PC-9 (cell line): ENCODE results near the gene PLXND1. TPM values are rescaled to one million over a fixed set of nuclear protein-coding genes. Genes with fewer than 3 reads are reported as not detected.
A peak's percentile ranks its signal among the peaks of the same experiment; 100 is the strongest.

Experiments
- BruUV-seq: library from RNA; stranded (reverse); fragments of 400-500 nt; replicated peaks from 2 replicates; lab custom pipeline; 2021; lab: Mats Ljungman, UMichigan
- CTCF ChIA-PET: fragments of 300-600 bp; sonication (Branson Sonifier 250); formaldehyde crosslinking; loops from one replicate; lab custom pipeline; 2022; ENCODE audit warnings: antibody characterized with exemption; lab: Charles Lee
- POLR2A ChIA-PET: fragments of 300-600 bp; sonication (Branson Sonifier 250); formaldehyde crosslinking; loops from one replicate; lab custom pipeline; 2022; ENCODE audit warnings: antibody characterized with exemption; ENCODE audit not compliant: unreplicated experiment; lab: Charles Lee
- DNase-seq, 2 experiments: peaks; one replicate each; pipeline versions ENCODE4 v3.0.0 to v3.0.0-alpha.2; 2015 to 2022; ENCODE audit warnings: mixed read lengths in 1 of 2
- H2AFZ ChIP-seq: fragments of 200-600 bp; sonication (generic); 2 replicates; pipeline ENCODE4 v1.8.1; 2017; ENCODE audit warnings: antibody characterized with exemption
- H3F3A ChIP-seq: fragments of 200-600 bp; sonication (generic); 2 replicates; pipeline ENCODE4 v1.8.1; 2017; ENCODE audit warnings: antibody characterized with exemption, mild to moderate bottlenecking, low read depth; ENCODE audit not compliant: insufficient read depth
- H3K27ac ChIP-seq: fragments of 200-600 bp; sonication (generic); 2 replicates; pipeline ENCODE4 v1.6.1; 2016; ENCODE audit warnings: mixed run types
- H3K27me3 ChIP-seq: fragments of 200-600 bp; sonication (generic); 2 replicates; pipeline ENCODE4 v1.6.1; 2016; ENCODE audit warnings: low read depth, mixed run types; ENCODE audit not compliant: insufficient read depth
- H3K36me3 ChIP-seq: fragments of 200-600 bp; sonication (generic); 2 replicates; pipeline ENCODE4 v1.6.1; 2016; ENCODE audit warnings: low read depth, mixed run types
- H3K4me1 ChIP-seq: fragments of 200-600 bp; sonication (generic); replicated peaks from 2 replicates; pipeline ENCODE4 v1.6.1; 2016; ENCODE audit warnings: mixed run types; ENCODE audit not compliant: insufficient read depth
- H3K4me2 ChIP-seq: fragments of 200-600 bp; sonication (generic); 2 replicates; pipeline ENCODE4 v1.6.1; 2017; ENCODE audit warnings: mixed run types
- H3K4me3 ChIP-seq: fragments of 200-600 bp; sonication (generic); 2 replicates; pipeline ENCODE4 v1.6.1; 2016; ENCODE audit warnings: mixed run types
- H3K79me2 ChIP-seq: fragments of 200-600 bp; sonication (generic); 2 replicates; pipeline ENCODE4 v1.6.1; 2017; ENCODE audit warnings: low read depth, mixed run types
- H3K9me2 ChIP-seq: fragments of 200-600 bp; sonication (generic); 2 replicates; pipeline ENCODE4 v1.8.1; 2017; ENCODE audit warnings: mild to moderate bottlenecking; ENCODE audit not compliant: insufficient read depth
- H3K9me3 ChIP-seq: fragments of 200-600 bp; sonication (generic); 2 replicates; pipeline ENCODE4 v1.8.1; 2016; ENCODE audit warnings: low read depth; ENCODE audit not compliant: insufficient read depth
- H4K20me1 ChIP-seq: fragments of 200-600 bp; sonication (generic); 2 replicates; pipeline ENCODE4 v1.8.1; 2017; ENCODE audit not compliant: insufficient read depth
- EZH2 ChIP-seq: fragments of 200-600 bp; sonication (generic); IDR thresholded peaks from 2 replicates; pipeline ENCODE4 v1.8.0; 2017; ENCODE audit warnings: antibody characterized with exemption, low read depth
- intact Hi-C: fragments of 100-400 bp; cut with micrococcal nuclease; formaldehyde crosslinking; loops from one replicate; pipeline ENCODE4 v1.10.0; 2022; ENCODE audit not compliant: unreplicated experiment
- total RNA-seq: library from RNA; stranded (reverse); gene quantifications from 2 replicates; pipeline ENCODE4 v1.2.3, GENCODE V29; 2021
- TF ChIP-seq, protein P1 (sequence below): fragments of 200-600 bp; sonication (generic); conservative IDR thresholded peaks from 2 replicates; pipeline ENCODE4 v1.6.1; 2017; ENCODE audit warnings: mixed run types, antibody characterized with exemption, mild to moderate bottlenecking, moderate library complexity

PLXND1 gene
- total RNA-seq, 1 experiment from 2014 or later, result 44.4 TPM

DNA sequence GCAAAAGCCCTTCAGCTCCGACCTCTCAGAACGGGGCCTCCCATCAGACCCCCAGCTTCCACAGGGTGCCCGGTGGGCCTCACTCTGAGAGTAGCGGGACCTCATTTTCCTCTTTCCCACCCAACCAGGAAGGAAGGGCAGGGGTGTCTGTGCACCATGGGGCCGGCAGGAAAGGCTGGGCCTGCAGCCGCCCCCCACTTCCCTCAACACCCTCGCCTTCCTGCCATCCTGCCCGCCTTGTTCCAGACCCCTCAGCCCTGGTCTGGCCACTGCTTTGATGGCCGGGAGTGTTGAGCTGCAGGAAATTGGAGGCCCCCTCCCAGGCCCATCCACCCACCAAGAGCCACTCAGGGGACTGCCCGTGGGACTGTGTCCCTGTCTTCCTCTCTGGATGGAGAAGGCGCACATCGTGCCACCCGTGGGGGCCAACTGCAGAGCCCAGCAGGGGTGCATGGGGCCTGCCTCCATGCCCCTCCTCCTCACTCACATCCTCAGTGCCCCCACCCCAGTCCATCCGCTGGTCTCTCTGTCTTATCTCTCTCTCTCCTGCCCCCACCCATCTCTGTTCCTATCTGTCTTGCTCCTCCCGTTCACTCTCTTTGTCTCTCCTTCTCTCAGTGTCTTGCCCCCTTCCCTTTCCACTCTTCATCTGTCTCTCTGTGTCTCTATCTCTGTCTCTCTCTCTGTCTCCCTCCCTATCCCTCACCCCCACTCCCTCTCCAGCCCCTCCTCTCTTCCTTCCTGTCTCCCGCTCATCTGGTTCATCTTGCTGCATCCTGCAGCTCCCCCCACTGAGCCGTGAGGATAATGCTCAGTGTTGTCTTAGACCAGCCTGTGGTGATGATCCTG lies 1.8 kb upstream of the PLXND1 start:
- Histone ChIP-seq H4K20me1 (peaks cover 8% of the 10 kb centered on the region), H3K9me2 (no peaks in the 10 kb centered on the region), H3K27ac (no peak overlapping the region), H2AFZ (no peak overlapping the region), H3K27me3 (peaks cover 9% of the 10 kb centered on the region; the same call in 1 of the 2 replicates), H3F3A (peaks cover 20% of the 10 kb centered on the region; the same call in 1 of the 2 replicates), H3K9me3 (no peaks in the 10 kb centered on the region), H3K79me2 (peaks cover 16% of the 10 kb centered on the region), H3K36me3 (no peaks in the 10 kb centered on the region), H3K4me1 (peaks cover 22% of the 10 kb centered on the region), H3K4me3 (no peak overlapping the region), H3K4me2 (no peak overlapping the region)
- POLR2A ChIA-PET, result no interaction called here
- TF ChIP-seq, protein P1, sequence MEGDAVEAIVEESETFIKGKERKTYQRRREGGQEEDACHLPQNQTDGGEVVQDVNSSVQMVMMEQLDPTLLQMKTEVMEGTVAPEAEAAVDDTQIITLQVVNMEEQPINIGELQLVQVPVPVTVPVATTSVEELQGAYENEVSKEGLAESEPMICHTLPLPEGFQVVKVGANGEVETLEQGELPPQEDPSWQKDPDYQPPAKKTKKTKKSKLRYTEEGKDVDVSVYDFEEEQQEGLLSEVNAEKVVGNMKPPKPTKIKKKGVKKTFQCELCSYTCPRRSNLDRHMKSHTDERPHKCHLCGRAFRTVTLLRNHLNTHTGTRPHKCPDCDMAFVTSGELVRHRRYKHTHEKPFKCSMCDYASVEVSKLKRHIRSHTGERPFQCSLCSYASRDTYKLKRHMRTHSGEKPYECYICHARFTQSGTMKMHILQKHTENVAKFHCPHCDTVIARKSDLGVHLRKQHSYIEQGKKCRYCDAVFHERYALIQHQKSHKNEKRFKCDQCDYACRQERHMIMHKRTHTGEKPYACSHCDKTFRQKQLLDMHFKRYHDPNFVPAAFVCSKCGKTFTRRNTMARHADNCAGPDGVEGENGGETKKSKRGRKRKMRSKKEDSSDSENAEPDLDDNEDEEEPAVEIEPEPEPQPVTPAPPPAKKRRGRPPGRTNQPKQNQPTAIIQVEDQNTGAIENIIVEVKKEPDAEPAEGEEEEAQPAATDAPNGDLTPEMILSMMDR, result no peak
- TF ChIP-seq EZH2, result no peak
- DNase-seq, result no peak
- BruUV-seq, result no TSS peak
- CTCF ChIA-PET, result interaction anchor here (1.6 kb wide), 1 partner anchor 118 kb away, joined by 4 read pairs; no protein-coding TSS in a partner anchor
- intact Hi-C loops, result loop anchor here (1.0 kb wide), 1 partner anchor 118 kb away; no protein-coding TSS in a partner anchor

DNA sequence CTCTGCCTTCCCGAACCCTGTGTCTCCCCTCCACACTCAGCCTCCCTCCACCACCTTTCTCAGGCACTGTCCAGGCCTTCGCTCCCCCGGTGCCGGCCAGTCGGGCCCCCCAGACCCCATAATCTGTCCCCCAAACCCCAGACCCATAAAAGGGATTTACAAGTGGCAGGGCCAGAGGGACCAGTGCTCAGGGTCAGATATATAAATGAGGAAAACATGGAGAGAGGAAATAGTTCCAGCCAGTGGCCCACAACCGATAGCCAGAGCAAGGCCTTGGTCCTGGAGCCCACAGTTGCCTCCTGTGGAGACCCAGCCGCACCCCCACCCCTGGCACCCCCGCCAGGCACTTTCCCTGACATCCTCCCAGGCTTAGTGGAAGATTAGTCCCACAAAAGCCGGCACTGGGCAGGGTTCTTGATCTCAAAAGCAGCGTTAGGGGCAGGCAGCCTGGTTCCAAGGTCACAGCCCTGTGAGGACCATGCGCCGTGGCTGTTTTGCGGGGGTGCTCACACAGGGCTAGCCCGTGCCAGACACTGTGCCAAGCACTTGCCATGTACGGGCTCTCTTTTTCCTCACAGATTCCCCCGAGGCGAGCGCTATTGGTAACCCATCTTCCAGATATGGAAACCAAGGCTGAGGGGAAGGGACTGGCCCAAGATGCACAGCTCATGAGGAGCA lies 1.1 kb upstream of the PLXND1 start:
- TF ChIP-seq, protein P1, result no peak
- peaks cover 29% of the 10 kb centered on the region for H3K4me1 ChIP-seq
- peaks cover 23% of the 10 kb centered on the region for H3K79me2 ChIP-seq
- TSS peak; percentile 66 for BruUV-seq
- CTCF ChIA-PET, result no interaction called here
- no peak for DNase-seq
- H3K9me3 ChIP-seq, result no peaks in the 10 kb centered on the region
- POLR2A ChIA-PET, result no interaction called here
- no peak overlapping the region for H3K27ac ChIP-seq
- peak overlapping the region; percentile 82 for H2AFZ ChIP-seq
- intact Hi-C loops, result loop anchor here (1.0 kb wide), 1 partner anchor 117 kb away; no protein-coding TSS in a partner anchor
- H3K9me2 ChIP-seq, result no peaks in the 10 kb centered on the region
- H3K4me3 ChIP-seq, result peak overlapping the region; percentile 61; the same call in 1 of the 2 replicates
- H3K4me2 ChIP-seq, result peak overlapping the region; percentile 76
- peaks cover 9% of the 10 kb centered on the region; the same call in 1 of the 2 replicates for H3K27me3 ChIP-seq
- H3K36me3 ChIP-seq, result no peaks in the 10 kb centered on the region
- H4K20me1 ChIP-seq, result peaks cover 8% of the 10 kb centered on the region
- H3F3A ChIP-seq, result peaks cover 20% of the 10 kb centered on the region; the same call in 1 of the 2 replicates

DNA sequence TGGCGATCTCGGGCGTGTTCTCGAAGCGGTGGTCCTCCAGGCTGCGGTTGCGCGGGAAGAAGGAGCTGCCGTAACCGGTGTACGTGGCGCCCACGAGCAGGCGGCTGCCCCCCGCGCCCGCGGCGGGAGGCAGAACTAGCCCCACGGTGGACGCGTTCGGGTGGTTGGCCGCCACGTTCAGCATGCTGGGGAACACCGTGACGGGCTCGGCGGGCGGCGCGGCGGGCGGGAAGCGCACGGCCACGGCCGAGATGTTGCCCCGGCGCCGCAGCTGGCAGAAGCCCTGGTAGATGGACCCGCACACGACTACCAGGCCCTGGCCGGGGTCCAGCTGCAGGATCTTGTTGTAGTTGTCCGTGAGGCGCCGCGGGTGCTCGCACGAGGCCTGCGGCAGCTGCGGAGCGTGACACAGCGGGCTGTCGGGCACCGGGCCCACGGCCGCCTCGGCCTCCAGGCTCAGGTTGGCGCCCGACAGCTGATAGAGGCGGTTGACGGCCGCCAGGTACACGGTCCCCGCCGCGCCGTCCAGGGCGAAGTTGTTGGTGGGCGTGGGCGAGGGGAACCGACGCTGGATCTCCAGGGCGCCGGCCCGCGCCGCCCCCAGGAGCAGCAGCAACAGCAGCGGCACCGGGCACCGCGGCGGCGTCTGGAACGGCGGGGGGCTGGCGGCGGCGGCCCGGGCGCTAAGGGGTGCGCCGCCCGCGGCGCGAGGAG lies 397 bp downstream of the PLXND1 start:
- Histone ChIP-seq H3K36me3 (no peaks in the 10 kb centered on the region), H3K27ac (no peak overlapping the region), H3K9me3 (no peaks in the 10 kb centered on the region), H3K4me2 (peak overlapping the region; percentile 80), H3K79me2 (peaks cover 36% of the 10 kb centered on the region), H3K27me3 (peaks cover 9% of the 10 kb centered on the region; the same call in 1 of the 2 replicates), H2AFZ (peak overlapping the region; percentile 88), H3F3A (peaks cover 20% of the 10 kb centered on the region; the same call in 1 of the 2 replicates), H3K4me3 (peak overlapping the region; percentile 71), H3K9me2 (no peaks in the 10 kb centered on the region), H3K4me1 (peaks cover 29% of the 10 kb centered on the region), H4K20me1 (peaks cover 8% of the 10 kb centered on the region)
- TF ChIP-seq, protein P1, result no peak
- TF ChIP-seq EZH2, result no peak
- ChIA-PET POLR2A (interaction anchor here (0.7 kb wide), 1 partner anchor 303 kb away, joined by 3 read pairs; no protein-coding TSS in a partner anchor), CTCF (interaction anchor here (0.7 to 1.8 kb wide), 2 partner anchors 21 to 116 kb away, joined by 3 read pairs; no protein-coding TSS in a partner anchor)
- BruUV-seq, result TSS peak; percentile 33
- intact Hi-C loops, result no loop called here
- DNase-seq, result peak in 1 of 2 experiments; percentile 38
